Body of pancreas (tissue), 4 donors: ENCODE measurements around the gene TMEM220. TPM values are rescaled to one million over a fixed set of nuclear protein-coding genes. Genes with fewer than 3 reads are reported as not detected.
A peak's percentile ranks its signal among the peaks of the same experiment; 100 is the strongest.

Experiments used
- ATAC-seq: fragments of 150-250 bp; one replicate; pipeline ENCODE4 v1.9.1; 2016
- DNase-seq, 4 donors: peaks; one replicate each; pipeline ENCODE4 v3.0.0-alpha.2; 2019
- H3K27ac ChIP-seq, 4 donors: fragments of 200-600 bp; sonication (generic); 1 replicate in 3 of 4; 2 replicates in 1 of 4; pipeline versions ENCODE4 v1.5.1 to v1.6.1; 2016 to 2019; ENCODE audit warnings: mild to moderate bottlenecking in 1 of 4, mixed read lengths in 1 of 4, moderate library complexity in 1 of 4
- H3K27me3 ChIP-seq, 2 donors: fragments of 200-600 bp; sonication (generic); one replicate each; pipeline ENCODE4 v1.6.0; 2016; ENCODE audit warnings: mild to moderate bottlenecking in 1 of 2
- H3K36me3 ChIP-seq, 2 donors: fragments of 200-600 bp; sonication (generic); replicated peaks in 1 of 2; 2 replicates each; pipeline ENCODE4 v1.5.1; 2016; ENCODE audit warnings: low read depth in 2 of 2; ENCODE audit not compliant: insufficient read depth in 1 of 2
- H3K4me1 ChIP-seq: fragments of 200-600 bp; sonication (generic); one replicate; pipeline ENCODE4 v1.6.0; 2016
- H3K4me3 ChIP-seq, 2 donors: fragments of 200-600 bp; sonication (generic); 1 replicate in 1 of 2; 2 replicates in 1 of 2; pipeline ENCODE4 v1.5.1; 2016 to 2019
- H3K9me3 ChIP-seq, 3 donors: fragments of 200-600 bp; sonication (generic); 1 replicate in 2 of 3; 2 replicates in 1 of 3; pipeline ENCODE4 v1.5.1; 2016
- CTCF ChIP-seq, 7 experiments: fragments of 450-650 bp in 4 of 7; fragments of 200-600 bp in 3 of 7; sonication (generic) in 3 of 7; IDR thresholded peaks; one replicate each; pipeline ENCODE4 v1.5.1; 2016 to 2019; ENCODE audit warnings: antibody characterized with exemption in 7 of 7
- POLR2A ChIP-seq, 3 donors: fragments of 450-650 bp; IDR thresholded peaks; one replicate each; pipeline ENCODE4 v1.6.1; 2016; ENCODE audit warnings: antibody characterized with exemption in 3 of 3, mild to moderate bottlenecking in 2 of 3
- WGBS, 2 donors: methylation state at CpG; one replicate each; pipeline ENCODE4 v1.1.5; 2017; 5-methylcytosine and 5-hydroxymethylcytosine counted together
- intact Hi-C: fragments of 100-400 bp; cut with DNase I; formaldehyde crosslinking; loops from one replicate; pipeline ENCODE4 v1.15.1; 2023
- total RNA-seq, 2 donors: library from RNA; depleted of rRNA; stranded (reverse); fragments of >200 nt; gene quantifications; one replicate each; pipeline ENCODE4 v1.1.0, GENCODE V29; 2016

The TMEM220 gene
- 10 to 100 TPM in 1 of 2 donors, 1 to 10 TPM in 1; 4.4 to 11.5 TPM for total RNA-seq

GRCh38 chr17:10729334-10730193, at the start of gene TMEM220:
TMEM220 (minus strand) TSS chr17:10730023; CDS start chr17:10729851, 172 bp downstream.
- peak; percentile 76 to 87 (median 80) for DNase-seq
- peaks cover 0 to 2% of the 10 kb centered on the region in 2 donors for H3K36me3 ChIP-seq
- WGBS, 2 donors, result 1 to 10% methylated on average over 28 to 79 of the region's 79 CpGs
- H3K9me3 ChIP-seq, result no peaks in the 10 kb centered on the region
- H3K27ac ChIP-seq, result peak within 1 kb of the TSS; percentile 76 to 95 (median 91)
- H3K4me3 ChIP-seq, result peak within 1 kb of the TSS; percentile 42 to 52
- peak; percentile 92 for ATAC-seq
- no peaks in the 10 kb centered on the region for H3K27me3 ChIP-seq
- intact Hi-C loops, result no loop called here
- peaks cover 11% of the 10 kb centered on the region for H3K4me1 ChIP-seq
- TF ChIP-seq POLR2A (IDR thresholded peaks at IDR 0.05), result peak; percentile 69 to 87 (median 83)
- no peak for TF ChIP-seq CTCF (IDR thresholded peaks at IDR 0.05)

- no peak overlapping the region for H3K4me3 ChIP-seq
- intact Hi-C loops, result no loop called here
- no peaks in the 10 kb centered on the region for H3K4me1 ChIP-seq
- no peaks in the 10 kb centered on the region for H3K27me3 ChIP-seq
- no peak overlapping the region for H3K27ac ChIP-seq
- 62 to 74% methylated on average over 2 of the region's 2 CpGs for WGBS, 2 donors
- no peak for DNase-seq
- no peaks in the 10 kb centered on the region for H3K36me3 ChIP-seq
- TF ChIP-seq CTCF (IDR thresholded peaks at IDR 0.05) (no peak), POLR2A (IDR thresholded peaks at IDR 0.05) (no peak)
- H3K9me3 ChIP-seq, result no peaks in the 10 kb centered on the region
- no peak for ATAC-seq
These were observed 49.8 kb upstream of the TMEM220 start for GRCh38 chr17:10779609-10780008.

GRCh38 chr17:10777890-10778289, 48.1 kb upstream of the TMEM220 start:
- WGBS, 2 donors, result 88 to 91% methylated on average over 6 of the region's 6 CpGs
- Histone ChIP-seq H3K4me1 (no peaks in the 10 kb centered on the region), H3K27ac (no peak overlapping the region), H3K36me3 (no peaks in the 10 kb centered on the region), H3K9me3 (no peaks in the 10 kb centered on the region), H3K27me3 (no peaks in the 10 kb centered on the region), H3K4me3 (no peak overlapping the region)
- no peak for ATAC-seq
- intact Hi-C loops, result no loop called here
- TF ChIP-seq POLR2A (IDR thresholded peaks at IDR 0.05), result no peak
- TF ChIP-seq CTCF (IDR thresholded peaks at IDR 0.05), result no peak
- DNase-seq, result no peak

GRCh38 chr17:10777131-10777807, 47.4 kb upstream of the TMEM220 start:
- Histone ChIP-seq H3K27me3 (no peaks in the 10 kb centered on the region), H3K36me3 (no peaks in the 10 kb centered on the region), H3K27ac (no peak overlapping the region), H3K4me3 (no peak overlapping the region), H3K4me1 (no peaks in the 10 kb centered on the region), H3K9me3 (no peaks in the 10 kb centered on the region)
- intact Hi-C loops, result no loop called here
- TF ChIP-seq POLR2A (IDR thresholded peaks at IDR 0.05) (no peak), CTCF (IDR thresholded peaks at IDR 0.05) (no peak)
- DNase-seq, result no peak
- ATAC-seq, result no peak
- 80 to 85% methylated on average over 11 of the region's 11 CpGs for WGBS, 2 donors
